ENCODE data around the gene SEMA3C. TPM values are rescaled to one million over a fixed set of nuclear protein-coding genes. Genes with fewer than 3 reads are reported as not detected.

SEMA3C gene
- total RNA-seq, 1 donor from 2014 or later, result 68.6 TPM

- TF ChIP-seq CTCF (conservative IDR thresholded peaks at IDR 0.05; ENCODE audit: low read depth, low read length), result no peak
- no peak overlapping the region for H3K4me3 ChIP-seq (ENCODE audit: low read depth, low read length)
- DNase-seq (ENCODE audit: low read depth), result no peak
These were observed 135.0 kb downstream of the SEMA3C start for GRCh38 chr7:80783678-80784327.

GRCh38 chr7:80783186-80783677 is 135.6 kb downstream of the SEMA3C start:
- DNase-seq (ENCODE audit: low read depth), result no peak
- TF ChIP-seq CTCF (conservative IDR thresholded peaks at IDR 0.05; ENCODE audit: low read depth, low read length), result no peak
- H3K4me3 ChIP-seq (ENCODE audit: low read depth, low read length), result no peak overlapping the region

- peak; percentile 35 for DNase-seq (ENCODE audit: low read depth)
- H3K4me3 ChIP-seq (ENCODE audit: low read depth, low read length), result no peak overlapping the region
- TF ChIP-seq CTCF (conservative IDR thresholded peaks at IDR 0.05; ENCODE audit: low read depth, low read length), result no peak
These were observed 137.3 kb downstream of the SEMA3C start for GRCh38 chr7:80781561-80781979.

GRCh38 chr7:80781146-80781545 is 137.7 kb downstream of the SEMA3C start:
- H3K4me3 ChIP-seq (ENCODE audit: low read depth, low read length), result no peak overlapping the region
- no peak for TF ChIP-seq CTCF (conservative IDR thresholded peaks at IDR 0.05; ENCODE audit: low read depth, low read length)
- no peak for DNase-seq (ENCODE audit: low read depth)

- no peak for DNase-seq (ENCODE audit: low read depth)
- no peak for TF ChIP-seq CTCF (conservative IDR thresholded peaks at IDR 0.05; ENCODE audit: low read depth, low read length)
- no peak overlapping the region for H3K4me3 ChIP-seq (ENCODE audit: low read depth, low read length)
These were observed 139.4 kb downstream of the SEMA3C start for GRCh38 chr7:80779456-80779855.

GRCh38 chr7:80775897-80776296 is 143.0 kb downstream of the SEMA3C start:
- no peak for DNase-seq (ENCODE audit: low read depth)
- H3K4me3 ChIP-seq (ENCODE audit: low read depth, low read length), result no peak overlapping the region
- TF ChIP-seq CTCF (conservative IDR thresholded peaks at IDR 0.05; ENCODE audit: low read depth, low read length), result no peak

GRCh38 chr7:80775482-80775881 is 143.4 kb downstream of the SEMA3C start:
- no peak overlapping the region for H3K4me3 ChIP-seq (ENCODE audit: low read depth, low read length)
- no peak for TF ChIP-seq CTCF (conservative IDR thresholded peaks at IDR 0.05; ENCODE audit: low read depth, low read length)
- no peak for DNase-seq (ENCODE audit: low read depth)

All from epithelial cell of proximal tubule (primary cell).